GM23338 (cell line): ENCODE measurements around the gene DRAM2. TPM values are rescaled to one million over a fixed set of nuclear protein-coding genes. Genes with fewer than 3 reads are reported as not detected.

Experiments used
- ATAC-seq: fragments of 200-7000 bp; cut with Tn5 transposase; 3 replicates; pipeline ENCODE4 v1.9.1; 2020
- DNase-seq: peaks from one replicate; pipeline ENCODE4 v3.0.0-alpha.2; 2015; ENCODE audit warnings: low spot score
- H2AFZ ChIP-seq: fragments of 200-600 bp; sonication (generic); 2 replicates; pipeline ENCODE4 v1.8.0; 2016; ENCODE audit warnings: antibody characterized with exemption, mild to moderate bottlenecking, moderate library complexity
- H3F3A ChIP-seq: fragments of 200-600 bp; sonication (generic); replicated peaks from 2 replicates; pipeline ENCODE4 v1.8.0; 2017; ENCODE audit warnings: antibody characterized with exemption, mixed run types, low read depth
- H3K27ac ChIP-seq: fragments of 200-600 bp; sonication (generic); 2 replicates; pipeline ENCODE4 v1.6.1; 2016; ENCODE audit warnings: low read depth
- H3K27me3 ChIP-seq: fragments of 200-600 bp; sonication (generic); 2 replicates; pipeline ENCODE4 v1.8.0; 2016; ENCODE audit warnings: mild to moderate bottlenecking, mixed run types, moderate library complexity; ENCODE audit not compliant: insufficient read depth
- H3K36me3 ChIP-seq: fragments of 200-600 bp; sonication (generic); 2 replicates; pipeline ENCODE4 v1.8.0; 2016; ENCODE audit warnings: mild to moderate bottlenecking; ENCODE audit not compliant: insufficient read depth
- H3K4me1 ChIP-seq: fragments of 200-600 bp; sonication (generic); 2 replicates; pipeline ENCODE4 v1.8.0; 2016; ENCODE audit warnings: mild to moderate bottlenecking, moderate library complexity; ENCODE audit not compliant: insufficient read depth
- H3K4me2 ChIP-seq: fragments of 200-600 bp; sonication (generic); 2 replicates; pipeline ENCODE4 v1.7.1; 2017; ENCODE audit warnings: mixed run types
- H3K4me3 ChIP-seq: fragments of 200-600 bp; sonication (generic); 2 replicates; pipeline ENCODE4 v1.6.1; 2016; ENCODE audit warnings: mixed run types
- H3K79me2 ChIP-seq: fragments of 200-600 bp; sonication (generic); replicated peaks from 2 replicates; pipeline ENCODE4 v1.8.0; 2017; ENCODE audit warnings: mild to moderate bottlenecking; ENCODE audit not compliant: insufficient read depth
- H3K9me2 ChIP-seq: fragments of 200-600 bp; sonication (generic); 2 replicates; pipeline ENCODE4 v1.8.0; 2017; ENCODE audit not compliant: insufficient read depth
- H4K20me1 ChIP-seq: fragments of 200-600 bp; sonication (generic); replicated peaks from 2 replicates; pipeline ENCODE4 v1.8.0; 2017; ENCODE audit warnings: mild to moderate bottlenecking; ENCODE audit not compliant: insufficient read depth
- H3K27ac Mint-ChIP-seq: 2 replicates; pipeline ENCODE4 v1.8.0; 2020; ENCODE audit warnings: inconsistent platforms, mild to moderate bottlenecking, moderate library complexity, mixed read lengths
- H3K27me3 Mint-ChIP-seq: 3 replicates; pipeline ENCODE4 v1.8.0; 2022; ENCODE audit warnings: low read depth, mild to moderate bottlenecking, moderate library complexity, mixed read lengths, inconsistent platforms; ENCODE audit not compliant: insufficient read depth, poor library complexity
- H3K36me3 Mint-ChIP-seq: 3 replicates; pipeline ENCODE4 v1.8.0; 2021; ENCODE audit warnings: low read depth, mild to moderate bottlenecking, inconsistent platforms, moderate library complexity, mixed read lengths
- H3K4me1 Mint-ChIP-seq: 3 replicates; pipeline ENCODE4 v1.8.0; 2020; ENCODE audit warnings: mild to moderate bottlenecking, inconsistent platforms, mixed read lengths
- H3K4me3 Mint-ChIP-seq: 3 replicates; pipeline ENCODE4 v1.8.0; 2021; ENCODE audit warnings: moderate library complexity, mild to moderate bottlenecking, inconsistent platforms, mixed read lengths
- H3K9me3 Mint-ChIP-seq: 3 replicates; pipeline ENCODE4 v1.8.0; 2020; ENCODE audit warnings: moderate library complexity, mild to moderate bottlenecking, inconsistent platforms, mixed read lengths
- CREB1 ChIP-seq: fragments of 250-450 bp; sonication (Bioruptor Pico); IDR thresholded peaks from 2 replicates; pipeline ENCODE4 v1.5.0; 2020; ENCODE audit warnings: low read depth, mild to moderate bottlenecking, moderate library complexity
- ETS1 ChIP-seq: IDR thresholded peaks from 2 replicates; pipeline ENCODE4 v1.6.1; 2016; ENCODE audit warnings: antibody characterized with exemption
- EZH2phosphoT487 ChIP-seq: fragments of 200-600 bp; sonication (generic); IDR thresholded peaks from one replicate; pipeline ENCODE4 v1.8.1; 2018; ENCODE audit warnings: antibody characterized with exemption; ENCODE audit not compliant: unreplicated experiment
- JUNB ChIP-seq: IDR thresholded peaks from one replicate; pipeline ENCODE4 v1.6.1; 2016; ENCODE audit warnings: antibody characterized with exemption; ENCODE audit not compliant: unreplicated experiment
- NANOG ChIP-seq: IDR thresholded peaks from 2 replicates; pipeline ENCODE4 v1.6.1; 2016; ENCODE audit warnings: antibody characterized with exemption, borderline replicate concordance
- POLR2AphosphoS5 ChIP-seq: IDR thresholded peaks from 2 replicates; pipeline ENCODE4 v1.6.1; 2016; ENCODE audit warnings: antibody characterized with exemption, low read depth
- STAT1 ChIP-seq: IDR thresholded peaks from one replicate; pipeline ENCODE4 v1.6.1; 2016; ENCODE audit warnings: antibody characterized with exemption; ENCODE audit not compliant: unreplicated experiment
- ZNF462 ChIP-seq: fragments of 250-450 bp; sonication (Bioruptor Pico); IDR thresholded peaks from 2 replicates; pipeline ENCODE4 v1.5.0; 2020; ENCODE audit warnings: mild to moderate bottlenecking, moderate library complexity
- polyA plus RNA-seq: library from polyadenylated mRNA; unstranded; fragments of >200 nt; fragmentation: Nextera tagmentation; extraction: Ambion mirVana; gene quantifications from 2 replicates; pipeline ENCODE4 v1.2.1, GENCODE V29; 2016
- total RNA-seq: library from RNA; depleted of rRNA; stranded (reverse); fragments of >200 nt; shearing (Covaris generic); gene quantifications from 2 replicates; pipeline ENCODE4 v1.2.3, GENCODE V29; 2014
- TF ChIP-seq, protein P1 (sequence below): IDR thresholded peaks from one replicate; pipeline ENCODE4 v1.6.1; 2018; ENCODE audit warnings: antibody characterized with exemption; ENCODE audit not compliant: unreplicated experiment

The DRAM2 gene
- total and polyA plus RNA-seq, 2 experiments from 2014 or later: 22.9 to 45.9 TPM

DNA sequence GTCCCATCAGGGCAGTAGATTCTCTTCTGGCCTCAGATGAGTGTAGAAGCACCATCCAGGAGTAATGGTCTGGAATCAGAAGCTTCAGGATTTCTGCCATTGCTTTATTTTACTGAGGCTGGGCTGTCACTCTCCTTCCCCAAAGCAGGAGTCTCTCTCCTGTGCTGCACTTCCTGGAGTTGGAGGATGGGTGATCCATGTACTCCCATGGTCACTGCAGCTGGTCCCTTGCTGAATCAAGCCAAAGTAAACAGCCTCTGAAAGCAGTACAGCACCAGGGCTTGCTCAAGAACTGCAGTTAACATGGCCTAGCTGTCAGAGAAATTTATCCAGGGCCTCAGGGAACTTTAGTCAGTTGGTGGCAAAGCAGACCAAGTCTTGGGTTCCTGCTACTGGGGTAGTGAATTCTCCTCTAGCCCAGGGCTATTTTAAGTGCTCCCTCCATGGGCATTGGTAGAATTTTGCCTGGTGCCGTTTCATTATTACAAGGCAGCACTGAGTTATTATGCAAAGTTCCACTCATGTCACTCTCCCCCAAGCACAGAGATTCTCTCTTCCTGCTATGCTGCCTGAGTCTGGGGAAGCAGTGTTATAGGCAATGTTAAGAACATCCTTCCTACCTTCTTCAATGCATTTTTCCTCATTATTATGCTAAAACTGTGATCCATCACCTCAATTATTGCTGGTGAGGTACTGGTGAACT is 29.5 kb downstream of the DRAM2 start:
- Histone ChIP-seq H3K79me2 (no peaks in the 10 kb centered on the region), H2AFZ (no peak overlapping the region), H4K20me1 (no peaks in the 10 kb centered on the region), H3F3A (no peaks in the 10 kb centered on the region), H3K9me2 (no peaks in the 10 kb centered on the region), H3K4me2 (no peak overlapping the region), H3K27me3 (no peaks in the 10 kb centered on the region), H3K4me1 (no peaks in the 10 kb centered on the region), H3K36me3 (no peaks in the 10 kb centered on the region), H3K27ac (no peak overlapping the region), H3K4me3 (no peak overlapping the region)
- no peak for ATAC-seq
- Mint-ChIP-seq H3K27ac (no peak overlapping the region), H3K4me3 (no peak overlapping the region), H3K4me1 (no peaks in the 10 kb centered on the region), H3K9me3 (peaks cover 6% of the 10 kb centered on the region; the same call in 1 of the 3 replicates), H3K27me3 (peaks cover 2% of the 10 kb centered on the region), H3K36me3 (peaks cover 9% of the 10 kb centered on the region; the same call in 2 of the 3 replicates)
- DNase-seq: no peak
- TF ChIP-seq ZNF462 (CRISPR knock-in tag) (no peak), NANOG (no peak), STAT1 (no peak), EZH2phosphoT487 (no peak), POLR2AphosphoS5 (no peak)

GRCh38 chr1:111104981-111105380 is 34.9 kb downstream of the DRAM2 start:
- no peaks in the 10 kb centered on the region for H3F3A ChIP-seq
- no peaks in the 10 kb centered on the region; the same call in 1 of the 2 replicates for H3K9me2 ChIP-seq
- H3K27me3 ChIP-seq: no peaks in the 10 kb centered on the region
- no peaks in the 10 kb centered on the region for H3K4me1 ChIP-seq
- no peaks in the 10 kb centered on the region for H4K20me1 ChIP-seq
- Mint-ChIP-seq H3K27me3 (peaks cover 2% of the 10 kb centered on the region), H3K36me3 (peaks cover 33% of the 10 kb centered on the region), H3K4me3 (no peak overlapping the region), H3K9me3 (peaks cover 41% of the 10 kb centered on the region), H3K27ac (no peak overlapping the region), H3K4me1 (no peaks in the 10 kb centered on the region)
- H3K27ac ChIP-seq: no peak overlapping the region
- H3K36me3 ChIP-seq: 0 out of 2 replicates have a peak, but pooled peaks cover 5% of the 10 kb centered on the region
- no peak for DNase-seq
- H3K4me2 ChIP-seq: no peak overlapping the region
- no peaks in the 10 kb centered on the region for H3K79me2 ChIP-seq
- no peak for ATAC-seq
- no peak overlapping the region for H3K4me3 ChIP-seq
- no peak overlapping the region for H2AFZ ChIP-seq
- no peak for TF ChIP-seq POLR2AphosphoS5
- no peak for TF ChIP-seq JUNB
- TF ChIP-seq STAT1: no peak
- TF ChIP-seq CREB1: no peak
- TF ChIP-seq ETS1: no peak
- TF ChIP-seq, protein P1, sequence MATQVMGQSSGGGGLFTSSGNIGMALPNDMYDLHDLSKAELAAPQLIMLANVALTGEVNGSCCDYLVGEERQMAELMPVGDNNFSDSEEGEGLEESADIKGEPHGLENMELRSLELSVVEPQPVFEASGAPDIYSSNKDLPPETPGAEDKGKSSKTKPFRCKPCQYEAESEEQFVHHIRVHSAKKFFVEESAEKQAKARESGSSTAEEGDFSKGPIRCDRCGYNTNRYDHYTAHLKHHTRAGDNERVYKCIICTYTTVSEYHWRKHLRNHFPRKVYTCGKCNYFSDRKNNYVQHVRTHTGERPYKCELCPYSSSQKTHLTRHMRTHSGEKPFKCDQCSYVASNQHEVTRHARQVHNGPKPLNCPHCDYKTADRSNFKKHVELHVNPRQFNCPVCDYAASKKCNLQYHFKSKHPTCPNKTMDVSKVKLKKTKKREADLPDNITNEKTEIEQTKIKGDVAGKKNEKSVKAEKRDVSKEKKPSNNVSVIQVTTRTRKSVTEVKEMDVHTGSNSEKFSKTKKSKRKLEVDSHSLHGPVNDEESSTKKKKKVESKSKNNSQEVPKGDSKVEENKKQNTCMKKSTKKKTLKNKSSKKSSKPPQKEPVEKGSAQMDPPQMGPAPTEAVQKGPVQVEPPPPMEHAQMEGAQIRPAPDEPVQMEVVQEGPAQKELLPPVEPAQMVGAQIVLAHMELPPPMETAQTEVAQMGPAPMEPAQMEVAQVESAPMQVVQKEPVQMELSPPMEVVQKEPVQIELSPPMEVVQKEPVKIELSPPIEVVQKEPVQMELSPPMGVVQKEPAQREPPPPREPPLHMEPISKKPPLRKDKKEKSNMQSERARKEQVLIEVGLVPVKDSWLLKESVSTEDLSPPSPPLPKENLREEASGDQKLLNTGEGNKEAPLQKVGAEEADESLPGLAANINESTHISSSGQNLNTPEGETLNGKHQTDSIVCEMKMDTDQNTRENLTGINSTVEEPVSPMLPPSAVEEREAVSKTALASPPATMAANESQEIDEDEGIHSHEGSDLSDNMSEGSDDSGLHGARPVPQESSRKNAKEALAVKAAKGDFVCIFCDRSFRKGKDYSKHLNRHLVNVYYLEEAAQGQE: no peak
